Esophagus (tissue), 2 donors: Measurements from ENCODE around the gene KBTBD4. TPM values are rescaled to one million over a fixed set of nuclear protein-coding genes. Genes with fewer than 3 reads are reported as not detected.
A peak's percentile ranks its signal among the peaks of the same experiment; 100 is the strongest.

ENCODE experiments used
- H3K27ac ChIP-seq, 2 donors: one replicate each; pipeline ENCODE4 v1.5.1; 2013; ENCODE audit warnings: low read depth in 2 of 2, mild to moderate bottlenecking in 2 of 2, inconsistent platforms in 1 of 2, low read length in 1 of 2, moderate library complexity in 1 of 2
- H3K27me3 ChIP-seq, 2 donors: one replicate each; pipeline ENCODE4 v1.6.1; 2013; ENCODE audit warnings: low read length in 2 of 2, control low read depth in 1 of 2, mild to moderate bottlenecking in 1 of 2; ENCODE audit not compliant: insufficient read depth in 2 of 2, control insufficient read depth in 1 of 2
- H3K36me3 ChIP-seq, 2 donors: one replicate each; pipeline ENCODE4 v1.6.1; 2013; ENCODE audit warnings: low read length in 1 of 2; ENCODE audit not compliant: control insufficient read depth in 2 of 2, insufficient read depth in 2 of 2
- H3K4me1 ChIP-seq, 2 donors: one replicate each; pipeline ENCODE4 v1.6.1; 2013; ENCODE audit warnings: low read length in 1 of 2; ENCODE audit not compliant: control insufficient read depth in 2 of 2, insufficient read depth in 2 of 2
- H3K4me3 ChIP-seq, 2 donors: one replicate each; pipeline ENCODE4 v1.5.1; 2013; ENCODE audit warnings: low read length in 2 of 2, mild to moderate bottlenecking in 2 of 2, low read depth in 1 of 2, moderate library complexity in 1 of 2
- H3K9me3 ChIP-seq, 2 donors: one replicate each; pipeline ENCODE4 v1.6.1; 2013; ENCODE audit warnings: mild to moderate bottlenecking in 2 of 2, low read depth in 1 of 2, low read length in 1 of 2, moderate library complexity in 1 of 2; ENCODE audit not compliant: control insufficient read depth in 2 of 2, insufficient read depth in 1 of 2
- WGBS, 2 donors: extraction: QIAGEN DNeasy Blood & Tissue Kit; methylation state at CpG; one replicate each; pipeline ENCODE4 v1.1.7; 2013; 5-methylcytosine and 5-hydroxymethylcytosine counted together
- polyA plus RNA-seq, 2 donors: library from polyadenylated mRNA; stranded (reverse); fragments of 200-250 nt; gene quantifications; one replicate each; pipeline ENCODE4 v1.2.3, GENCODE V29; 2013
- donor health status: healthy with polysubstance abuse.
- donor health status: Bipolar disorder and iron deficiency.

Gene KBTBD4
- polyA plus RNA-seq, 2 donors: 3.6 to 10.2 TPM

GRCh38 chr11:47607380-47607779 is 28.6 kb upstream of the KBTBD4 start:
- no peaks in the 10 kb centered on the region for H3K27me3 ChIP-seq
- H3K9me3 ChIP-seq: no peaks in the 10 kb centered on the region
- H3K4me3 ChIP-seq: no peak overlapping the region
- H3K27ac ChIP-seq: no peak overlapping the region
- 77 to 89% methylated on average over 7 of the region's 7 CpGs for WGBS, 2 donors
- no peaks in the 10 kb centered on the region for H3K4me1 ChIP-seq
- no peaks in the 10 kb centered on the region for H3K36me3 ChIP-seq

GRCh38 chr11:47606731-47607130 is 28.0 kb upstream of the KBTBD4 start:
- no peak overlapping the region for H3K4me3 ChIP-seq
- no peaks in the 10 kb centered on the region for H3K4me1 ChIP-seq
- H3K36me3 ChIP-seq: no peaks in the 10 kb centered on the region
- 52 to 55% methylated on average over 5 of the region's 5 CpGs for WGBS, 2 donors
- H3K27ac ChIP-seq: no peak overlapping the region
- H3K9me3 ChIP-seq: no peaks in the 10 kb centered on the region
- no peaks in the 10 kb centered on the region for H3K27me3 ChIP-seq

GRCh38 chr11:47605921-47606320 is 27.2 kb upstream of the KBTBD4 start:
- 83 to 91% methylated on average over 3 of the region's 3 CpGs for WGBS, 2 donors
- no peak overlapping the region for H3K27ac ChIP-seq
- H3K4me3 ChIP-seq: no peak overlapping the region
- no peaks in the 10 kb centered on the region for H3K27me3 ChIP-seq
- no peaks in the 10 kb centered on the region for H3K9me3 ChIP-seq
- H3K36me3 ChIP-seq: no peaks in the 10 kb centered on the region
- H3K4me1 ChIP-seq: no peaks in the 10 kb centered on the region

GRCh38 chr11:47603295-47603694 is 24.5 kb upstream of the KBTBD4 start:
- WGBS, 2 donors: 89 to 94% methylated on average over 4 of the region's 4 CpGs
- Histone ChIP-seq H3K36me3 (no peaks in the 10 kb centered on the region), H3K4me1 (no peaks in the 10 kb centered on the region), H3K27me3 (no peaks in the 10 kb centered on the region), H3K9me3 (no peaks in the 10 kb centered on the region), H3K4me3 (no peak overlapping the region), H3K27ac (no peak overlapping the region)

GRCh38 chr11:47599902-47600301 is 21.1 kb upstream of the KBTBD4 start:
- H3K4me1 ChIP-seq: no peaks in the 10 kb centered on the region
- WGBS, 2 donors: 75 to 82% methylated on average over 4 of the region's 4 CpGs

GRCh38 chr11:47595967-47596366 is 17.2 kb upstream of the KBTBD4 start:
- Histone ChIP-seq H3K9me3 (peaks cover 0 to 3% of the 10 kb centered on the region in 2 donors), H3K27me3 (peaks cover 0 to 9% of the 10 kb centered on the region in 2 donors), H3K4me3 (no peak overlapping the region), H3K4me1 (peaks cover 3 to 4% of the 10 kb centered on the region in 2 donors), H3K27ac (no peak overlapping the region), H3K36me3 (no peaks in the 10 kb centered on the region)
- WGBS, 2 donors: 100% methylated on average over 1 of the region's 1 CpG

More at GRCh38 chr11:47599902-47600301, 21.1 kb upstream of the KBTBD4 start:
- H3K36me3 ChIP-seq: no peaks in the 10 kb centered on the region
- no peak overlapping the region for H3K27ac ChIP-seq
- no peak overlapping the region for H3K4me3 ChIP-seq
- H3K9me3 ChIP-seq: peaks cover 0 to 3% of the 10 kb centered on the region in 2 donors
- H3K27me3 ChIP-seq: no peaks in the 10 kb centered on the region

- no peak overlapping the region for H3K4me3 ChIP-seq
- no peaks in the 10 kb centered on the region for H3K36me3 ChIP-seq
- WGBS, 2 donors: 68 to 72% methylated on average over 7 of the region's 7 CpGs
- H3K9me3 ChIP-seq: peaks cover 1 to 3% of the 10 kb centered on the region in 2 donors
- H3K4me1 ChIP-seq: peaks cover 4 to 5% of the 10 kb centered on the region in 2 donors
- H3K27ac ChIP-seq: no peak overlapping the region
- peaks cover 0 to 10% of the 10 kb centered on the region in 2 donors for H3K27me3 ChIP-seq
These were observed 16.3 kb upstream of the KBTBD4 start for GRCh38 chr11:47595029-47595428.

GRCh38 chr11:47593934-47594855 is 15.4 kb upstream of the KBTBD4 start, which contains the start of gene C1QTNF4:
C1QTNF4 (minus strand) TSS chr11:47594411; CDS start chr11:47590810, 3,601 bp downstream.
- Histone ChIP-seq H3K27ac (no peak within 1 kb of the TSS), H3K9me3 (peaks cover 3 to 5% of the 10 kb centered on the region in 2 donors), H3K4me1 (peaks cover 4 to 5% of the 10 kb centered on the region in 2 donors), H3K27me3 (peaks cover 0 to 15% of the 10 kb centered on the region in 2 donors), H3K4me3 (peak within 1 kb of the TSS in 1 of 2 donors; percentile 40), H3K36me3 (no peaks in the 10 kb centered on the region)
- WGBS, 2 donors: 2 to 4% methylated on average over 47 to 48 of the region's 48 CpGs

GRCh38 chr11:47593492-47593933 is 14.7 kb upstream of the KBTBD4 start:
- 10 to 12% methylated on average over 6 of the region's 6 CpGs for whole genome bisulfite sequencing, 2 donors
- Histone ChIP-seq H3K36me3 (no peaks in the 10 kb centered on the region), H3K27ac (no peak overlapping the region), H3K27me3 (peaks cover 0 to 15% of the 10 kb centered on the region in 2 donors), H3K4me1 (peaks cover 4 to 5% of the 10 kb centered on the region in 2 donors), H3K9me3 (peaks cover 3 to 5% of the 10 kb centered on the region in 2 donors), H3K4me3 (peak overlapping the region in 1 of 2 donors; percentile 40)
